Duodenal mucosa (tissue), 2 donors: ENCODE data around the gene BANF1.
"Not testable (repeated sequence)": the region's sequence is repeated elsewhere in the genome, so short reads cannot be mapped to it uniquely, and the experiment has no call there.

Experiments
- H3K27ac ChIP-seq: one replicate; pipeline ENCODE4 v1.7.0; 2013; ENCODE audit warnings: low read depth, low read length
- H3K27me3 ChIP-seq, 2 donors: one replicate each; pipeline ENCODE4 v1.7.0; 2013; ENCODE audit warnings: low read length in 2 of 2, control low read depth in 1 of 2; ENCODE audit not compliant: insufficient read depth in 2 of 2, control insufficient read depth in 1 of 2
- H3K36me3 ChIP-seq, 2 donors: one replicate each; pipeline ENCODE4 v1.7.0; 2013; ENCODE audit warnings: low read length in 2 of 2, control low read depth in 1 of 2; ENCODE audit not compliant: insufficient read depth in 2 of 2, control insufficient read depth in 1 of 2
- H3K4me1 ChIP-seq, 2 donors: one replicate each; pipeline ENCODE4 v1.7.0; 2013; ENCODE audit warnings: low read length in 2 of 2, control low read depth in 1 of 2; ENCODE audit not compliant: insufficient read depth in 2 of 2, control insufficient read depth in 1 of 2
- H3K4me3 ChIP-seq, 2 donors: one replicate each; pipeline ENCODE4 v1.7.0; 2013; ENCODE audit warnings: low read length in 2 of 2, low read depth in 1 of 2
- H3K9ac ChIP-seq, 2 donors: one replicate each; pipeline ENCODE4 v1.7.0; 2013; ENCODE audit warnings: low read length in 2 of 2, low read depth in 1 of 2
- H3K9me3 ChIP-seq, 2 donors: one replicate each; pipeline ENCODE4 v1.7.0; 2013; ENCODE audit warnings: low read length in 2 of 2, control low read depth in 1 of 2; ENCODE audit not compliant: control insufficient read depth in 1 of 2

Gene BANF1

DNA sequence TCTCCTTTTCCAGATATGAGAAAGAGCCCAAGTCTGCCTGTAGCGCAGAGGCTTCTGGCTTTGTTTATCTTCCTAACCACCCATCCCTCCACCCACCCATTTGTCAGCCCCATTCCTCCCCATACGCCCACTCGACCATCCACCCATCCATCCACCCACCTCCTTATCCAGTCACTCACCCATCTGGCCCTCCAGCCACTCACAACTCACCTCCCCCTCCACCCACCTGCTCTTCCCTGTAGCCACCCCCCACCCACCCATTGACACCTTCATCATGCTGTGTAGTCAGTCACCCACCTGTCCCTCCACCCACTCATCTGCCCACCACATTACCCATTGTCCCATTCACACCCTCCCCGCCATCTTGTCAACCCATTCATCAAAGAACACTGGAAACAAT lies 15.0 kb downstream of the BANF1 start:
- peaks cover 0 to 2% of the 10 kb centered on the region in 2 donors for H3K4me1 ChIP-seq
- H3K4me3 ChIP-seq: no peak overlapping the region
- H3K9ac ChIP-seq: no peak overlapping the region
- H3K27me3 ChIP-seq: peaks cover 14% of the 10 kb centered on the region in 2 donors
- H3K9me3 ChIP-seq: no peaks in the 10 kb centered on the region
- H3K36me3 ChIP-seq: no peaks in the 10 kb centered on the region
- H3K27ac ChIP-seq: no peak overlapping the region

DNA sequence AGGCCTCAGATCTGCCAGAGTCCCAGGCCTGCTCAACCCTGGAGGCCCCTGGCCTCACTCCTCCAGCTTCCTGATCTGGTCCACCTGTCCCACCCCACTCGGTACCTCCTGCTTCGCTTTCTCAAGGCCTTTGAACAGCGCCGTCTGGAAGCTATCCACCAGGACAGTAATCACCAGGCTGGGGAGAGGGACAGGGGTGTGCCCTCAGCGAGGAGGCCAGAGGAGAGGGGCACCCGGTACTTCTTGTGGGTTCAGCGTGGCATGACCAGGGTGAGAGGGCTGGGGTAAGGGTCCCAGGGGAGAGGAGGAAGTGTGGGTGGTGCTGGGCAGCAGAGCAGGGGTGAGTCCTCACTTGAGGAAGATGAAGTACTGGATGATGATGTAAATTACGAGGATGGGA lies 17.9 kb downstream of the BANF1 start:
- Histone ChIP-seq H3K9me3 (no peaks in the 10 kb centered on the region), H3K27ac (no peak overlapping the region), H3K9ac (no peak overlapping the region), H3K4me3 (no peak overlapping the region), H3K36me3 (no peaks in the 10 kb centered on the region), H3K27me3 (peaks cover 0 to 4% of the 10 kb centered on the region in 2 donors), H3K4me1 (peaks cover 0 to 7% of the 10 kb centered on the region in 2 donors)

GRCh38 chr11:66020618-66021357 lies 18.5 kb downstream of the BANF1 start:
- Histone ChIP-seq H3K4me3 (no peak overlapping the region), H3K27me3 (peaks cover 0 to 4% of the 10 kb centered on the region in 2 donors), H3K36me3 (no peaks in the 10 kb centered on the region), H3K27ac (no peak overlapping the region), H3K4me1 (peaks cover 0 to 7% of the 10 kb centered on the region in 2 donors), H3K9ac (no peak overlapping the region), H3K9me3 (no peaks in the 10 kb centered on the region)

- Histone ChIP-seq H3K9ac (no peak overlapping the region), H3K27me3 (peaks cover 0 to 4% of the 10 kb centered on the region in 2 donors), H3K27ac (no peak overlapping the region), H3K4me3 (peak overlapping the region; percentile 21 to 35), H3K36me3 (no peaks in the 10 kb centered on the region), H3K9me3 (no peaks in the 10 kb centered on the region), H3K4me1 (peaks cover 0 to 7% of the 10 kb centered on the region in 2 donors)
These were observed 20.3 kb downstream of the BANF1 start for GRCh38 chr11:66022401-66023185.

DNA sequence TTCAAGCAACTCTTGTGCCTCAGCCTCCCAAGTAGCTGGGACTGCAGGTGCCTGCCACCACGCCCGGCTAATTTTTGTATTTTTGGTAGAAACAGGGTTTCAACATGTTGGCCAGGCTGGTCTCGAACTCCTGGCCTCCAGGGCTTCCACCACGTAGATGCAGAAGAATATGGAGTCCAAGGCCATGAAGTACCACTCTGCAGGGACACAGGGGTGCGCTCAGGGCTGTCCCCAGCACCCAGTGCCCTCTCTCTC lies 20.8 kb downstream of the BANF1 start:
- not testable (repeated sequence) for H3K4me3 ChIP-seq, H3K9ac ChIP-seq, H3K4me1 ChIP-seq, H3K27me3 ChIP-seq, H3K9me3 ChIP-seq, H3K27ac ChIP-seq, H3K36me3 ChIP-seq

GRCh38 chr11:66026017-66026529 lies 23.8 kb downstream of the BANF1 start, which contains the start of gene CATSPER1:
CATSPER1 (minus strand) TSS chr11:66026479; CDS start chr11:66026379, 100 bp downstream.
- Histone ChIP-seq H3K36me3 (no peaks in the 10 kb centered on the region), H3K4me1 (peaks cover 0 to 7% of the 10 kb centered on the region in 2 donors), H3K9me3 (no peaks in the 10 kb centered on the region), H3K4me3 (no peak within 1 kb of the TSS), H3K27me3 (peaks cover 0 to 4% of the 10 kb centered on the region in 2 donors), H3K27ac (no peak within 1 kb of the TSS), H3K9ac (no peak within 1 kb of the TSS)

GRCh38 chr11:66032957-66033735 lies 30.8 kb downstream of the BANF1 start:
- H3K9ac ChIP-seq: no peak overlapping the region

DNA sequence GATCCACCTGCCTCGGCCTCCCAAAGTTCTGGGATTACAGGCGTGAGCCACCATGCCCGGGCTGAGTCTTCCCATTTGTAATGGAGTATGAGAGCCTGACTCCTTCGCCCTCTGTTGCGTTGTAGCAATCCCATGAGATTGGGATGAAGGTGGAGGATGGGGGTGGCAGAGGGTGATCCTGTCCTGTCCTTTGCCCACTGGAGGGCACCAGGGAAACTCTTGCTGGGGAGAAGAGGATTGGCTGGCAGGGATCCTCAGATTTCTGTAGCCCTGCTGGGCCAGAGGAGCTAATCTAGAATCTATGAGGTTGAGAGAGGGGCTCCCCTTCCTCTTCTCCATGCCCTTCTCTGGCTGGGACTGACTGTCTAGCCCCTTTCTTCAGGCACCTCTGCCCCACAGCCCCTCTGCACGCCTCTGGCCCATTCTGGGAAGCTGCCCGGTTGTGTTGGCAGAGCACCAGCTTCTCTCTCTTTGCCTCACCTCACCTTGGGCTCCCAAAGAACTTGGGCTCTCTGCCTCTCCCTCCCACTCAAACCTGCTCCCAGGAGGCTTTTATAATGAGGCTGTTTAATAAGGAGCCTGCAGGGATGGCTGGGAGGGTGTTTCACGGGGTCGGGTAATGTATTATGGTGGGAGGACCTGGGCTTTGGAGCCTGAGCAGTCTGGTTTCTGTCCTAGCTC lies 33.5 kb downstream of the BANF1 start:
- Histone ChIP-seq H3K27me3 (no peaks in the 10 kb centered on the region), H3K4me3 (no peak overlapping the region), H3K9me3 (no peaks in the 10 kb centered on the region), H3K27ac (no peak overlapping the region), H3K9ac (no peak overlapping the region), H3K4me1 (no peaks in the 10 kb centered on the region), H3K36me3 (no peaks in the 10 kb centered on the region)

More at GRCh38 chr11:66032957-66033735, 30.8 kb downstream of the BANF1 start:
- Histone ChIP-seq H3K27me3 (no peaks in the 10 kb centered on the region), H3K36me3 (no peaks in the 10 kb centered on the region), H3K4me3 (no peak overlapping the region), H3K4me1 (no peaks in the 10 kb centered on the region), H3K9me3 (no peaks in the 10 kb centered on the region), H3K27ac (no peak overlapping the region)

- Histone ChIP-seq H3K27me3 (no peaks in the 10 kb centered on the region), H3K9me3 (no peaks in the 10 kb centered on the region), H3K27ac (no peak overlapping the region), H3K9ac (no peak overlapping the region), H3K36me3 (no peaks in the 10 kb centered on the region), H3K4me1 (no peaks in the 10 kb centered on the region), H3K4me3 (no peak overlapping the region)
These were observed 34.0 kb downstream of the BANF1 start for GRCh38 chr11:66036334-66036710.
